H1 (cell line): ENCODE data around the gene FNDC11. TPM values are rescaled to one million over a fixed set of nuclear protein-coding genes. Genes with fewer than 3 reads are reported as not detected.

Experiments used
- EGR1 ChIP-seq: IDR thresholded peaks from 2 replicates; pipeline ENCODE4 v1.6.1; 2011; ENCODE audit warnings: low read depth, low read length, borderline replicate concordance
- FOSL1 ChIP-seq: IDR thresholded peaks from 2 replicates; pipeline ENCODE4 v1.6.1; 2011; ENCODE audit warnings: mild to moderate bottlenecking, low read depth, low read length, moderate library complexity; ENCODE audit not compliant: insufficient read depth
- TBP ChIP-seq: IDR thresholded peaks from 2 replicates; pipeline ENCODE4 v1.6.1; 2011; ENCODE audit warnings: low read depth, low read length, improper control_type of control experiment
- polyA plus RNA-seq, 7 experiments: library from polyadenylated mRNA; depleted of rRNA in 3 of 7; stranded (reverse) in 5 of 7; unstranded in 2 of 7; fragments of >200 nt in 5 of 7; fragments of 200-250 nt in 2 of 7; gene quantifications; 1 replicate in 5 of 7; 2 replicates in 1 of 7; 4 replicates in 1 of 7; pipeline versions ENCODE4 v1.2.1 to v1.2.3, GENCODE V29; 2011 to 2013; ENCODE audit warnings: missing spikeins in 2 of 7, mixed read lengths in 2 of 7
- total RNA-seq: library from RNA; stranded (reverse); fragmentation: NEBNext Ultra II Directional; extraction: Animal tissue kit (Norgen Biotek cat#: 25700); gene quantifications from 2 replicates; pipeline ENCODE4 v1.2.1, GENCODE V29; 2021
- TF ChIP-seq, protein P1 (sequence below), 3 experiments: IDR thresholded peaks; 1 replicate in 2 of 3; 2 replicates in 1 of 3; pipeline versions ENCODE4 v1.5.1 to v1.6.1; 2011; ENCODE audit warnings: low read length in 3 of 3, mild to moderate bottlenecking in 3 of 3, inconsistent platforms in 2 of 3, low read depth in 1 of 3, moderate library complexity in 1 of 3; ENCODE audit not compliant: insufficient read depth in 1 of 3; ENCODE audit errors: control extremely low read depth in 1 of 3

Gene FNDC11
- total and polyA plus RNA-seq, 2 of the 8 experiments (the other 6 are each of a cell fraction or from before 2014, with no cell fraction given) = 2.6 to 8.8 TPM

DNA sequence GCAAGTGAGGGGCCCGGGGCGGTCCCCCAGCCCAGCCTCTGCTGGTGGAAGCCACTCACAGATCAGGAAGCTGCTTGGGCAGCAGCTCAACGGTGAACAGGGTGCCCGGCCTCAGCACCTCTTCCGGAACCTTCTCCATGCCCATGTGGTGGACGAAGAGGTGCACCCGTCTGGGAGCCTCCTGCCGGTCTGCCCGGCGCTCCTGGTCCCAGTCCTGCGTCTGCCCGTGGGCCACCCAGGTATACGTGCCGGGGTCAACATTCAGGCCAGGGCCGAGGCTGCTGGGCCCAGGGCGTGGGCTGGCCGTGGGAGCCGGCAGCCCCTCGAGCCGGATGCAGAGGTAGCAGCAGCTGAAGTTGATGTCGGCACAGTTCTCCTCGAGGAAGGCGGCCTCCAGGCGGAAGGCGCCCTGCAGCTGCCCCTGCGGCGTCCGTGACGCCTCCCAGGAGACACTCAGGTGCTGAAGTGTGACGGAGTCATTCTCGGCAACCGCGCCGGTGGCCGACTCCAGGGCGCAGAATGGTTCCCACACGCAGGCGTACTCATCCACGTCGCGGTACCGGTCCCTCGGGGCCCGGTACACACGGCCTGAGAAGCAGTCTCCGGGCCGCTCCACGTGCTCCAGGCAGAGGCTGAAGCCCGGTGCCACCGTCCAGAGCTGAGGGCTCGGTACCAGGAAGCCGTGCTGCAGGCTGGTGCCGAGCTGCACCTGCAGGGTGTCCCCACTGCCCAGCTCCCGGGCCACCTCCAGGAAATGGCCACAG lies 8.7 kb downstream of the FNDC11 start (continued):
- TF ChIP-seq, protein P1, sequence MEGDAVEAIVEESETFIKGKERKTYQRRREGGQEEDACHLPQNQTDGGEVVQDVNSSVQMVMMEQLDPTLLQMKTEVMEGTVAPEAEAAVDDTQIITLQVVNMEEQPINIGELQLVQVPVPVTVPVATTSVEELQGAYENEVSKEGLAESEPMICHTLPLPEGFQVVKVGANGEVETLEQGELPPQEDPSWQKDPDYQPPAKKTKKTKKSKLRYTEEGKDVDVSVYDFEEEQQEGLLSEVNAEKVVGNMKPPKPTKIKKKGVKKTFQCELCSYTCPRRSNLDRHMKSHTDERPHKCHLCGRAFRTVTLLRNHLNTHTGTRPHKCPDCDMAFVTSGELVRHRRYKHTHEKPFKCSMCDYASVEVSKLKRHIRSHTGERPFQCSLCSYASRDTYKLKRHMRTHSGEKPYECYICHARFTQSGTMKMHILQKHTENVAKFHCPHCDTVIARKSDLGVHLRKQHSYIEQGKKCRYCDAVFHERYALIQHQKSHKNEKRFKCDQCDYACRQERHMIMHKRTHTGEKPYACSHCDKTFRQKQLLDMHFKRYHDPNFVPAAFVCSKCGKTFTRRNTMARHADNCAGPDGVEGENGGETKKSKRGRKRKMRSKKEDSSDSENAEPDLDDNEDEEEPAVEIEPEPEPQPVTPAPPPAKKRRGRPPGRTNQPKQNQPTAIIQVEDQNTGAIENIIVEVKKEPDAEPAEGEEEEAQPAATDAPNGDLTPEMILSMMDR (IDR thresholded peaks at IDR 0.05; ENCODE audit: control extremely low read depth in 1 of 3, insufficient read depth in 1 of 3, low read depth in 1 of 3, low read length in 3 of 3) = no peak
- TF ChIP-seq TBP (no peak), EGR1 (no peak), FOSL1 (no peak)
